Uterus (tissue), 2 donors: ENCODE measurements around the gene PRDX6.
"Not testable (repeated sequence)": the region's sequence is repeated elsewhere in the genome, so short reads cannot be mapped to it uniquely, and the experiment has no call there.

Source experiments
- CTCF ChIP-seq, 4 experiments: fragments of 200-600 bp in 2 of 4; fragments of 450-650 bp in 2 of 4; sonication (generic) in 2 of 4; IDR thresholded peaks; one replicate each; pipeline ENCODE4 v1.5.1; 2016 to 2019; ENCODE audit warnings: antibody characterized with exemption in 4 of 4, mild to moderate bottlenecking in 2 of 4, moderate library complexity in 1 of 4
- POLR2A ChIP-seq, 2 donors: fragments of 450-650 bp; IDR thresholded peaks; one replicate each; pipeline ENCODE4 v1.6.1; 2016; ENCODE audit warnings: antibody characterized with exemption in 2 of 2, mild to moderate bottlenecking in 1 of 2, moderate library complexity in 1 of 2

GRCh38 chr1:173493125-173493524 is 16.0 kb downstream of the PRDX6 start:
- TF ChIP-seq CTCF, POLR2A (IDR thresholded peaks at IDR 0.05): not testable (repeated sequence)
